HG03432 (cell line): ENCODE measurements around the gene AMN1.
"Not testable (repeated sequence)": the region's sequence is repeated elsewhere in the genome, so short reads cannot be mapped to it uniquely, and the experiment has no call there.

ENCODE experiments used
- ATAC-seq: cut with Tn5 transposase; IDR thresholded peaks from one replicate; pipeline ENCODE4 v1.9.1; 2021; ENCODE audit warnings: mild to moderate bottlenecking, moderate library complexity; ENCODE audit not compliant: unreplicated experiment

The AMN1 gene

DNA sequence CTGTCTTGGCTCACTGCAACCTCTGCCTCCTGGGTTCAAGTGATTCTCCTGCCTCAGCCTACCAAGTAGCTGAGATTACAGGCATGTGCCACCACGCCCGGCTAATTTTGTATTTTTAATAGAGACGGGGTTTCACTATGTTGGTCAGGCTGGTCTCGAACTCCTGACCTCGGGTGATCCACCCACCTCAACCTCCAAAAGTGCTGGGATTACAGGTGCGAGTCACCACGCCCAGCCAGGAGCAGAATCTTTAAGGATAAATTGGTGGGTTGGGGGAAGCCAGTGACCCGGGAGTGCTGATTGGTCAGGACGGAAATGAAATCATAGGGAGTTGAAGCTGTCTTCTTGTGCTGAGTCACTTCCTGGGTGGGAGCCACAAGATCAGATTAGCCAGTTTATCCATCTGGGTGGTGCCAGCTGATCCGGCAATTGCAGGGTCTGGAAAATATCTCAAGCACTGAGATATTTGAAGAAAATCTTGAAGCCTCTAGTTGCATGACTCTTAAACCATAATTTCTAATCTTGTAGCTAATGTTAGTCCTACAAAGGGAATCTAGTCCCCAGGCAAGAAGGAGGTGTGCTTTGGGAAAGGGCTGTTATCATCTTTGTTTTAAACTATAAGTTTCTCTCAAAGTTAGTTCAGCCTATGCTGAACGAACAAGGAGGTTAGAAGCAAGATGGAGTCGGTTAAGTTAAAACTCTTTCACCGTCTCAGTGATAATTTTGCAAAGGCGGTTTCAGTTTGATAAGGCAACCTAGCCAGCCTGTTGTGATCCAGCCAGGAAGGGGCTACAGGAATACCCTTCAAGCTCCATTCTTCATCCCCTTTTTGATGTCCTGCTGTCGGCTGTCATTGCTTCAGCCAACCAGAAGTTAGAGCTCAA is 5.0 kb upstream of the AMN1 start:
- ATAC-seq, result not testable (repeated sequence)

DNA sequence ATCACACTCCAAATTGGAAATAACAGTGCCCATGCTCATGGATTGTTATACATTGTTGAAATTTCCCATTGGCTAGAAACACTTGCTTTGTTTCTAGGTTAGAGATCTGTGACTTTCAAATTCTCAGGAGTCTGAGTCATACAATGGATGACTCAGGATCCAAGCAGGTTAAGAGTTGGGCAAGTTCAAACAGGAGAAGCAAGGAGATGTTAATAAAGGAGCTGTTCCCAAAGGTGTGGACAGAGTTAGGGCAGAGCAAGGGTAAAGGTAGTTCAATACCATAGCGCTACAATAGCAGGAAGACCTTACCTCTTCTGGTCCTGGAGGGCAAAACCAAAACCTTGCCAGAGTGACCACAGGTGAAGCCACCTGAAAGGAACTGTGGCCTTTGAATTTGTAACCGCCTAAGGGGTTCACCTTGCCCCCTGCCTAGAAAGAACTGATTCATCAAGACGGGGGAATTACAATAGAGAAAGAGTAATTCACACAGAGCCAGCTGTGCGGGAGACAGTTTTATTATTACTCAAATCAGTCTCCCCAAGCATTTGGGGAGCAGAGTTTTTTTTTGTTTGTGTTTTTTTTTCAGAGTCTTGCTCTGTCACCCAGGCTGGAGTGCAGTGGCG is 4.2 kb upstream of the AMN1 start:
- no peak for ATAC-seq

DNA sequence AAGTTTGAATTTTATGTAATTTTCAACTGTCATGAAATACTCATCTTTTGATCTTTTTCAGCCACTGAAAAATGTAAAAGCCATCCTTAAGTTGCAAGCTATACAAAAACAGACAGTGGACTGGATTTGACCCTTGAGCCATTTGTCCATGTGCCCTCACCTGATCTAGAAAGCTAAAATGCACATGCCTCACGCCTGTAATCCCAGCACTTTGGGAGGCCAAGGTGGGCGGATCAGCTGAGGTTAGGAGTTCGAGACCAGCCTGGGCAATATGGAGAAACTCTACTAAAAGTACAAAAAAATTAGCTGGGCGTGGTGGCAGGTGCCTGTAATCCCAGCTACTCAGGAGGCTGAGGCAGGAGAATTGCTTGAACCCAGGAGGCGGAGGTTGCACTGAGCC is 2.4 kb upstream of the AMN1 start:
- not testable (repeated sequence) for ATAC-seq

DNA sequence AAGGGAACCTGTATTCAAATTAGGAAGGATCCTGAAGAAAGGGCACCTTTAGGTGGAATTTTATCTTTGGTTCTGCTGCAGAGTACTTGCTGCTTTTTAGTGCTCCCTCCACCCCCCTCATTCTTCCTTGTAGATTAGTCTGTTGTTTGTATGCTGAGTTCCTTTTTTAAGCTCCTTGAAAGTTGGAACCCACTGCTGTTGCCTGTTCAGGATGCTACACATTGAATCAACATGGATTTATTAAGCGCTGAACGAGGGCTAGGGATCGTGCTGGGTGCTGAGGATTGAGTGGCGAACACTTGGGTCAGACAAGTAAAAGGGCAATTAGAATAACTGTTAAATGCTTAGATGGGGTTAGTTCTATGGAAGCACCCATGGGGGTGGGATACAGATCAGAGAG is 884 bp upstream of the AMN1 start:
- ATAC-seq, result no peak

DNA sequence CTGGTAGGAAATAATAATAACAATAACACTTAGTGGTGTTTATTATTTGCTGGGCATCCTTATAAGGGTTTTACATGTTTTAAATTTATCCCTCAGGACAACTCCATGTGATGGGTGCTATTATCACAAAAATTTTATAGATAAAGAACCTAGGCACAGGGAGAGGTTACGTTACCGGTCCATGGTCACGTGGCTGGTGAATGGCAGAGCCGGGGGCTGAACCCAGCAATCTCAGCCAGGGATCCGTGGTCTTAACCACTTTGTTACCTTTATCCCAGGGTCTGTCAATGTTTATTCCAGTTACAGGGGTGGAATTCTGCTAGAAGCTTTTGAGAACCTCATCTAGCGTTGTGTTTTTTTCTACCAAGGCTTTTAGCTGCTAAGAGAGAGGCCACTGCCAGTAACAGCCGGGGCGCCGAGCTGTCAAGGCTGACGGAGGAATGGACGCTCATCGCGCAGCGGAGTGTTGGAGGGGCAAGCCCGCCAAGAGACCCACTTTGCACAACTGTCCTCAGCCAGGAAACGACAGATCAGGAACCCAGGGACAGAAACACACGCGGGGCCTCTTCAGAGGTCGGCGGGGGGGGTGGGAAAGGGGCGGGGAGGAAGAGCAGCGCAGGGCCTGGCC is 418 bp downstream of the AMN1 start:
- ATAC-seq, result no peak

DNA sequence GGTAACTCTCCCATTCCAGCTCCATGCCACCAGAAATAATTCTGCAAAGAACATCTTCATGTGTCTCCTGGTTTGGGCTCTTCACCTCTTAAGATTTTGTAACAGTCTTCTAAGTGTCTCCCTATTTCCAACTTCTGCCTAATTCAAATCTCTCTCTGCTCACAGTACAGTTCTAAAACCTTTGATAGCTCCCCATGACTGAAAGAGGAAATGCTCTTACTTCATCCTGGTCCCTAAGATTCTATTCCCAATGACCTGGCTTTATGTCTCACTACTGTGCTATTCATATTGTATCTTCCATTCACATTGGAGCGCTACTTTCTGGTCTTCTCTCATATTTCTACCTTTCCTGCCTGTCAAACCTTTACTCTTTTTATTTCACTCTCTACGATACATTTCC is 1.6 kb downstream of the AMN1 start:
- ATAC-seq, result no peak

DNA sequence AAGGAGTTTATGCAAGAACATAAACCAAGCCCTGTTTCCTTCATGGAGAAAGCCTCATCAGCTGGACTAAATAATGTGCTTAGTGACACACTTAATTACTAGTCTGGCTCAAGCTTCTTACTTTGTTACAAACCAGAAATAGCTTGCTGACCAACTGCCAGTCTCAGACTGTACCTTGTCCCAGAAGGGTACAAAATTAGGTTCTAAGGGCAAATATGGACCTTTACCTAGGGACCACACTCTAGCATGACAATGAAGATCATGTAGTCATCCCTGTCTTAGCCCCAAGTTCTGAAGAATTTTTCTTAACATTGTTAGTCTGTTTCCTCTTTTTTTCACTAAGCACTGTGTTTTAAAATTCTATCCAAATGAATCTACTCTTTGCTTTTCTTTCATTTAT is 2.2 kb downstream of the AMN1 start:
- no peak for ATAC-seq

DNA sequence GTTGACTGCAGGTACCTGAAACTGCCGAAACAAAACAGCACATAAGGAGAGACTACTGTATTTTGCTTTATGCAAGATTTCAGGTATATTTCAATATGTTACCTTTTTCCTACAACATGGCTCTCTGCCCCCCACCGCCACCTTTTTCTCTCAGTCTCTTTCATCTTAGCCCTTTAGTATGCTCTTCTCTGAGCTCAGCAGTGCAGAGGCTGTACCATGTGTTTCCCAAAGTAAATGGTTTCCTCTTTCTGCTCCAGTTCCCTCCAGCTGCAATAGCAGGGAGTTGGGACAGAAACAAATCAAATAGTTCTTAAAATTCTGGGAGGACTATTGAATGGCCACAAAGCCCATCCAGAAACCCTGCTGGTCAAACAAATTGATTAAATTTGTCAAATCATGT is 4.3 kb downstream of the AMN1 start:
- no peak for ATAC-seq

DNA sequence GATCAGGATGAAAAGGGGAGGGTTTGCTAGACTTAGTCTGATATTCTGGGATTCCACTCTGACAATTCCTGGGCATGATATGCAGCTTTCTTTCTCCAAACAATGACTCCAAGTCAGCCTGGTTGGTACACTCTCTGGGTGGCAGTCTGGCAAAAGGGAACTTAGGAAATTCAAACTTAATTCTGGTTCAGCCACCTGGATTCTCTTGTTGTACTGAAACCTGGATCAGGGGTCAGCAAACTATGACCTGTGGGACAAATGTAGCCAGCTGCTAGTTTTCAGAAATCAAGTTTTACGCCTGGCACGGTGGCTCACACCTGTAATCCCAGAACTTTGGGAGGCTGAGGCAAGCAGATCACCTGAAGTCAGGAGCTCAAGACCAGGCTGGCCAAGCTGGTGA is 6.2 kb downstream of the AMN1 start:
- ATAC-seq, result no peak

DNA sequence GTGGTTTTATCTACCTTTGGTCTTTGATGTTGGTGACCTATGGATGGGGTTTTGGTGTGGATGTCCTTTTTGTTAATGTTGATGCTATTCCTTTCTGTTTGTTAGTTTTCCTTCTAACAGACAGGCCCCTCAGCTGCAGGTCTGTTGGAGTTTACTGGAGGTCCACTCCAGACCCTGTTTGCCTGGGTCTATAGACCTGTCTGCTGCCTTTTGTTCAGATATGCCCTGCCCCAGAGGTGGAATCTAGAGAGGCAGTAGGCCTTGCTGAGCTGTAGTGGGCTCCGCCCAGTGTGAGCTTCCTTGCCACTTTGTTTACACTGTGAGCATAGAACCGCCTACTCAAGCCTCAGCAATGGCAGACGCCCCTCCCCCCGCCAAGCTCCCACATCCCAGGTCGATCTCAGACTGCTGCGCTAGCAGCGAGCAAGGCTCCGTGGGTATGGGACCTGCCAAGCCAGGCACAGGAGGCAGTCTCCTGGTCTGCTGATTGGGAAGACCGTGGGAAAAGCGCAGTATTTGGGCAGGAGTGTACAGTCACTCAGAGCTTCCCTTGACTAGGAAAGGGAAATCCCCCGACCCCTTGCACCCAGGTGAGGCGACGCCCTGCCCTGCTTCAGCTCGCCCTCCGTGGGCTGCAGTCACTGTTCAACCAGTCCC is 10.2 kb downstream of the AMN1 start:
- ATAC-seq, result not testable (repeated sequence)

DNA sequence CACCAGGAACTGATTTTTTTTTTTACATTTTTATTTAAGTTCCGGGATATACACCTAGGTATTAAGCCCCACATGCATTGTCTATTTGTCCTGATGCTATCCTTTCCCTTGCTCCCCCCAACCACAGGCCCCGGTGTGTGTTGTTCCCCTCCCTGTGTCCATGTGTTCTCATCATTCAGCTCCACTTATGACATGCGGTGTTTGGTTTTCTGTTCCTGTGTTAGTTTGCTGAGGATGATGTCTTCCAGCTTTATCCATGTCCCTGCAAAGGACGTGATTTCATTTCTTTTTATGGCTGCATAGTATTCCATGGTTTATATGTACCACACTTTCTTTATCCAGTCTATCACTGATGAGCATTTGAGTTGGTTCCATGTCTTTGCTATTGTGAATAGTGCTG is 11.8 kb downstream of the AMN1 start:
- ATAC-seq, result not testable (repeated sequence)

DNA sequence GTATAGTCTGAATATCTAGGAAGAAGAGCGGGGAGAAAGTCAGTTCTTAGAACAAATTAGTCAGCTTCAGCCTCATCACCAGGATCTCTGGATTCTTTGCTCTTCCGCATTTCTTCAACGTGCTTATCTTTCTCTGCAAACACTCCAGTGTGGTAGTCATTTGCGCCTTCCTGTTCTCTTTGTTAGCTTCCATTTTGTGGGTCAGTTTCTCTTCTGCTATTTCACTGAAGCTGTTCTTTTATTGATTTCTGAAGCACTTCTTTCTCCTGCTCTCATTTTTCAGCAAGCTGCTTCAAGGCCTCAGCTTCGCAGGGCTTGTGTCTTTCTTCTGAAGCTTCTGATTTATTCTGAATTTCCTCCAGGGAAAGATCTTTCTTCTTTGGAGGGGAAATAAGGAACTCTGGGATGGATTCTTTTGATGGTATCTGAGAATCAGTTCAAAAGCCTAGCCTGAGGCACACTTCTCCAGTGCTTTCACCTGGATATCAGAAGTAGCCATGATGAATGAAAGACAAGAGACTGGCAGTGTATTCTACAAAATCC is 13.5 kb downstream of the AMN1 start:
- ATAC-seq, result peak; percentile 92

DNA sequence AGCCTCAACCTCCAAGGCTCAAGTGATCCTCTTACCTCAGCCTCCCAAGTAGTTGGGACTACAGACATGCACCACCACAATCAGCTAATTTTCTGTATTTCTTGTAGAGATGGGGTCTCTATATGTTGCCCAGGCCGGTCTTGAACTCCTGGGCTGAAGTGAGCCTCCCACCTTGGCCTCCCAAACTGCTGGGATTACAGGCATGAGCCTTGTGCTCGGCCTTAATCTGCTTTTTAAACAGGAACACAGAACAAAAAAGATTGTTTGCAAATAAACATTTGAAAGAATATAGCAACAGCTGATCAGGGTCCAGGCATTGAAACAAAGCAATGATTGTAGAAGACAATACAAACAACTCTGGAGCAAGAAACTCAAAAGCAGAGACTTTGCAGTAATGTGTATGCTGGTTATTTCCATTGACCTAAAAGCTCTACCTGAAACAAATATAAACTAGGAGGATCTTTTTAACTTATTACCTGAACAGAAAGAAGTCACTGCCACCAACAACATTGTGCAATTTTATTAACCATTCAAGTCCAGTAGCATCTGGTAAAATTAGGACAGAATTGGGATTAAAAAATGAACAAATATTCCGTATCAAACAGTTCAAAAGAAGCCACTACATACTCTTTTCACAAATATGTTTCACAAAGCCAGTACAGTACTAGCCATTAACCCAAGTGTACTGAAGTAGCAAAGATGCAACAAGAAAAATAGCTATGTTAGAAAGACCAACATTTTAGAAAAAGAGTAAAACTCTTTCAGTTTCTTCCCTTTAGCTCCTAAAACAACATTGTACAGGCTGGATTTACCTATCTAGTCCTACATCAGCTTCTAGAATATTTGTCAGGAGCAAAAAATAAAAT is 14.2 kb downstream of the AMN1 start:
- peak; percentile 38 for ATAC-seq

DNA sequence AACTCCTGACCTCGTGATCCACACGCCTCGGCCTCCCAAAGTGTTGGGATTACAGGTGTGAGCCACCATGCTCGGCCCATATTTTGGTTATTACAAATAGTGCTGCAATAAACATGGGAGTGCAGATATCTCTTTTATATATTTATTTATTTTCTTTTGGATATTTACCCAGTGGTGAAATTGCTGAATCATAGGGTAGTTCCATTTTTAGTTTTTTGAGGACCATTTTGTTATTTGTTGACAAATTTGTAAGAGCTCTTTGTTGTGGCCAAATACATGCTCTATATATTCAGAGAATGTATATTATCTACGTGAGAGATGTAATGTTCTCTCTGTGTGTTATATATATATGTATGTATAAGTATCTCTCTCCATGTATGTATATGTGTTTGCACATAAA is 15.9 kb downstream of the AMN1 start:
- ATAC-seq, result no peak

DNA sequence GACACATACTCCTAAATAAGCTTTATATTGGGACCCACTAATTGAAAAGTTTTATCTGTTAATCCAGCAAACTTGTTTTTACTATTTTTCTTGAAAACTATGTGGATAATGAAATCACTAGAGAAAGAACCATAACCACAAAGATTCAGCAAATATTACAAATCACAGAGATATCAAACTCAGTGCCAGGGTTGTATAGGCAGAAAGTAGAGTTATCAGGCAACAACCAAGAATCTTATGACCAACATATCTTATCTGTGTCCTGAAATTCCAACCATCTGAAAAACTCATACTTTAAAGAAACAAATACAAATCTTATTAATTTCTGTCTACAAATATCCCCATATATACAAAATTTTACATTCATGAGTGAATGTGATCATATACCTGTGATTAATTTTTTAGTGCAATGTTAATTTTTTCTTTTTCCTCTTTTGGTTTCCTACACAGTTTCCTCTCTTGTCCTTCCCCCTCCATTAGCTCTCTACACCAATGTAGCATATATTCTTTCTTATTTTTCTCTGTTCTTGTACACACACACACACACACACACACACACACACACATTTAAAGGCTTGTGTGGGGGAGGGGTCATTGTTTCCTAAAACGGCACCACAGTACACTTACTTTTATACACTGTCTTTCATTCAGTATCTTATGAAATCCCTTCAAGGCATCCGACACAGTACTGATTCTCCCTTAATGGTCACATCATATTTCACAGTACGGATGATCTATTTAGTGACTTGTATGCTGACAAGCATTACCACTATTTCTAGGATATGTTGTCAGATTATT is 18.6 kb downstream of the AMN1 start:
- no peak for ATAC-seq

DNA sequence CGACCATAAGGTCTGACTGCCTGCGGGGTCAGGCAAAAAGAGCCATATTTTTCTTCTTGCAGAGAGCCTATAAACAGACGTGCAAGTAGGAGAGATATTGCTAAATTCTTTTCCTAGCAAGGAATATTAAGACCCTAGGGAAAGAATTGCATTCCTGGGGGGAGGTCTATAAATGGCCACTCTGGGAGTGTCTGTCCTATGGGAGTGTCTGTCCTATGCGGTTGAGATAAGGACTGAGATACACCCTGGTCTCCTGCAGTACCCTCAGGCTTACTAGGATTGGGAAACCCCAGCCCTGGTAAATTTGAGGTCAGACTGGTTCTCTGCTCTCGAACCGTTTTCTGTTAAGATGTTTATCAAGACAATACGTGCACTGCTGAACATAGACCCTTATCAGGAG is 20.7 kb downstream of the AMN1 start:
- not testable (repeated sequence) for ATAC-seq

DNA sequence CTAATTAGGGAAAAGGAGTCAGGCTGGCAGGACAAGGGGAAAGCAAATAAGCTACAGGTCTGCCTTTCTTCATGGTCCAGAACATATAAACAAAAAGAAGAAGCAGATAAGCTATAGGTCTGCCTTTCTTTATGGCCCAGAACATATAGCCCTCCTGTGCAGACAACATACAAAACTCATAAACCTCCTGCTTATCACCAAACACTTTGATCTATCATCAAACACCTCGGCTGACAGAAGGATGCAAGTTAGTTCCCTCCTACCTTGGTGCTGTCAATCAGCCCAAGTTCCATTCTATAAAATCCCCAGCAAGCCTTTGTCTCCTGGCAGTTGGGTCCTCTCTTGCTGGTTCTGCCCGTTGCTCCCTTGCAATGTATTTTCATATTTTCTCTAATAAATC is 23.2 kb downstream of the AMN1 start:
- no peak for ATAC-seq

DNA sequence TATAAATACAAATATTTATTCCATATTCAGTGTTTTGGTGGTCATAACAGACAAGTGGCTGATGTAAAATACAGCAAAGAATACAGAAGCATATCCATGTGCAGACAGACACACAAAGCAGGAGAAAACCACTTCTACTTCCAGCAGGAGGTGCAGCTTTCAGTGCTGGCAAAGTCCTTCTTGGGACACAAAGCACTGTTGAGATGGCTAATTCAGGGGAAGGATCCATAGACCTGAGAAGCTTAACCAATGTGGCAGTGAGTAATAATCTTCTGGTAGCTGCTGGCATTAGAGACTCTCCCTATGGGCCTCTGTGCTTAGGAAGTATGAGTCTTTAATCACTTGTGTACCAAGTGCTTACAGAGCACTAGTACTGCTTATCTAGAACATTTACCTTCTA is 26.8 kb downstream of the AMN1 start:
- no peak for ATAC-seq

DNA sequence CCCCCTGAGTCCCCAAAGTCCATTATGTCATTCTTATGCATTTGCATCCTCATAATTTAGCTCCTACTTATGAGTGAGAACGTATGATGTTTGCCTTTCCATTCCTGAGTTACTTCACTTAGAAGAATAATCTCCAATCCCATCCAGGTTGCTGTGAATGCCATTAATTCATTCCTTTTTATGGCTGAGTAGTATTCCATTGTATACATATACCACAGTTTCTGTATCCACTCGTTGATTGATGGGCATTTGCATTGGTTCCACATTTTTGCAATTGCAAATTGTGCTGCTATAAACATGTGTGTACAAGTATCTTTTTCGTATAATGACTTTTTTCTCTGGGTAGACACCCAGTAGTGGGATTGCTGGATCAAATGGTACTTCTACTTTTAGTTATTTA is 38.9 kb downstream of the AMN1 start:
- ATAC-seq, result not testable (repeated sequence)
